GM21723 (cell line): ENCODE data around the gene PRLR.

Experiments
- ATAC-seq: cut with Tn5 transposase; IDR thresholded peaks from one replicate; pipeline ENCODE4 v1.9.1; 2021; ENCODE audit warnings: mild to moderate bottlenecking, moderate library complexity; ENCODE audit not compliant: unreplicated experiment

The PRLR gene

DNA sequence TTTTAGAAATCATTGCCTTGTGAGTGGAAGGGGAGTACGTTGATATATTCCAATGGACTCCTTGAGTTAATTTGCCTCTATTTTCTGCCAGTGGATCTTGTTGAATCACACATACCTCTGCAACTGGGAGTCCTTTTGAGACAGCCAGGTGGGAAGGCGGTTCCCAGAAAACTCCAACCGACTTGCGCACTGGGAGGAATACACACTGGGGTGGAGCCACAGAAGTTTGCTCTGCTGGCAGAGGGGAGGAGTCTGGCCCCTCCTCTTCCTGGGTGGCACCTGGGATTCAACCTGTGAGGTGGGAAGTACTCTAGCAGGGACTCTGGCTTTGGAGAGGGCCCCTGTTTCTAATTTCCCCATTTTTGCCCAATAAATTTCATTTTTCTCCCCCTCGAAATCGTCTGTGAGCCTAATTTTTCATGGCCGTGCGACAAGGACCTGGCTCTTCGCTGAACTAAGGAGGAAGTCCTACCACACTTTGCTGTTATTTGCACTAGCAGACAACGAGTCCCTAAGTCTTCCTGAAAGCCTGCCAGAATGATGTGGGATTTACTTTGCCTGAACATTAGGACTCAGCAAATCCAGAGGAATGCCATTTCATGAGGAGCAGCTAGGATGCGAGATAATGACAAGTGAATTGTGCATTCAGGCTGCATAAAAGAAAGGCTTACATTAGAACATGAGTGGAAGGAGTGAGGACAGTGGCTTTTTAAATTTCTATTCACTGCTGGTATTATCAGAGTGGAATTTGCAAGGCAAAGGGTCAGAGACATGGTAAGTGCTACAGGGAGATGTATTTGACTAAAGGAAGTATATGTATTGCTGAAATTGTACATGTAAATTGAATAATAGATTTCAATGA, 67.2 kb downstream of the PRLR start:
- ATAC-seq, result no peak

DNA sequence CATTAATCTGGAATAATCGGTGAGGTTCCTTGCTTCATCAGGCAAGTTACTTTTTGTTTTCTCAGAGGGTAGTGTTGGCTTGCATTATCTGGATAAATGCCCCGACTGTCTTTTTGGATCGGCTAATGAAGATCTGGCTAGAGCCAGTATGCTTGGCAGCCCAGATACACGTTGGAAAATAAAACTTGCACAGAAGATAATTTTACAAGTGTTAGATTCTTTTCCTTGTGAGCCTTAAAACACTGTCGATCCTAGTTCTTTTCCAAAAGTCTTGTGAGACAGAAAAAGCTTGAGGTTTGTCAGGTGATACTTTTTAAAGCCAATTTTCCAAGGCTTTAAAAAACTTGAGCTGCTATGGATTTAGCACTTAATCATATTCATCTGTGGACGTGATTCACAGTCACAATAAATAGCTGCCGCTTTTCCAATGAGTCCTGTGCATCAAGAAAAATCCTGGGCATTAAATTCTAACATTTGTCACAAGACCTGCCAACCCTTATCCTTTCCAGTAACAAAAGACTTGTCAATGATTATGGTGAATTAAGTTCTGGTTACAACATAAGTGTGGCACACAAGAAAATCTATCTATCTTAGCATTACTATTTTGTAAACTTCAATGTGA, 68.5 kb downstream of the PRLR start:
- ATAC-seq, result no peak

DNA sequence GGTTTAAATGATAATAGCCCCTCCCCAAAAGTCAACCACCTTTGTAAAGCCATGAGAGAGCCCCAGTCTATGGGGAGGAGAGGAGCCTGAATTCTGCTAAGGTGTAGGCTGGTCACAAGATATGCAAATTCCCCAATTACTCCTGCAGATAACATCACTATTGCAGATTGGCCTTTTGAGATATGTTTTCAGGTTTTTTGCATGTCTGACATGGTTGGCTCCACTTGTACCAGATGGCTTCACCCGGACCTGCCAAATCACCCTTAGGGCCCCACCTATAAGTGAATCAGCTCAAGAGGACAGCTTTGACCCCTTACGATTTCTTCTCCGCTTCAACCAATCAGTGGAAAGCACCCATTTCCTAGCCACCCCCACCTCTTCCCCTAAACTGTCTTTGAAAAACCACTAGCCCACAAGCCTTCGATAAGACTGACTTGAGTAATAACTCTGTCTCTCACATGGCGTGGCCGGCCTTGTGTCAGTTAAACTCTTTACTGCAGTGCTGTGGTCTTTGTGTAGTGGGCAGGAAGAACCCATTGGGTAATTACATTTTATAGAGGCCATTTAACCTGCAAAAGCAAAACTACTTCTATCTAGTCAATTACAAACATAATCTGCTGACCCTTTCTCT, 69.7 kb downstream of the PRLR start:
- no peak for ATAC-seq

DNA sequence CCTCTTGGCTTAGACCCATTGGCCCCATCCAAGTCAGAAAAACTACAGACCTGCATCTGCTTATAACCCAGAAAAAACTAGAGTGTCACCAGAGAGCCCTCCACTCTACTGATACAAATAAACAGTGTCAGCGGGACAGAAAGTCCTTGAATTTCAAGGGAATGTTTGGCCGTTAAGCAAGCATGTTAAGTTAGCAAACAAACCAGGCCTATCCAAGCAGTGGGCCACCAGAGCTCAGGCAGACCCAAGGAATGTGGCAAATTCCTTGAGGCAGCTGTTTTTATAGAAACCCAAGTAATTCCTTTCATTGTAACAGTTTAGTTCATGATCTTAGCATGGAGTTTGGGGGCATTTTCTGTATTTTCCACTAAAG, 70.9 kb downstream of the PRLR start:
- ATAC-seq, result no peak

DNA sequence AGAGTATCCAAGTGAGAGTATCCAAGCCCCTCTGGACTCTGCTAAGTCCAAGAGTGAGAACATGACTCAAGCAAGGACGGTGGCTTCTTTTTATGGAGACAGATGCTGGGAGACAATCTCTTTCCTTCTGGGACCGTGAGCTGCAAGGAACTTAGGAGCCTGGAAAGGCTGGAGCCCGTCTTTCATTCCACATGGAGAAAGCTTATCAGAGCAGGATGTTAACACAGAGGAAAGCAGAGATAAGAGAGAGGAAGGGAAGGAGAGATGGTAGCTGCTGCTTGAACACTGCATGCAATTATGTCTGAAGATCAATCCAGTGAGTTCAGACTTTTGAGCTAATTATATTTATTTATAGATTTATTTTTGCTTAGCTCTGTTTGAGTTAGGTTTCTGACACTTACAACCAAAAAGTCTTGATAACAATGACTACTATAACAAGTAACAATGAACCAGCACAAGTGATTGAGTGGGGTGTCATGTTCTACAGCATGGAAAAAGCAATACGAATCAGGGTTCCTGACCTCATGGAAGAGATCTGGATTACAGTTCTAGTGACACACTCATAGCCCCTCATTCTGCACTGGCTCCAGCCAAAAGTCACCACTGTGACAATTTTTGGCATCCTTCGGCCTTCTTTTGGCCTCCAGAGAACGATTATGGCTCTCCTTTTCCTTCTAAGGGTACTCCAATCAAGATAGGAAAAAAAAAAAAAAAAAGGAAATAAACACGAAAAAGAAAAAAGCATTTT, 71.5 kb downstream of the PRLR start:
- no peak for ATAC-seq

DNA sequence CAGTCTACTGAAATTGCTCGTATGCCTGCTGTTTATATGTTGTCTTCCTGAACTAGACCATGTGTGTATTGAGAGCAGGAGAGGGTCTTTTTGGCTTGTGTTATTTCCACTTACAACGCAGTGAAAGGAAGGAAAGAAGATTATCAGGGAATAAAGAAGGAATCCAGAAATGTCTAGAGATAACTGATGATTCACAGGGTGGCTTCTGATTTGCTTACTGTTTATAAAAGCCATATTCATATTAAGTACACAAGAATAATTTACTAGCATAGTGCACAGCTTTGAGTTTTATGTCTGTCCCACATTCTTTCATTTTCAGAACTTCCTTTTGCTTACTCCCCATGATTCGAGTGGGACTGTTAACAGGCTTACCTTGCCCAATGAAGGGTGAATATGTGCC, 72.1 kb downstream of the PRLR start:
- ATAC-seq, result no peak

DNA sequence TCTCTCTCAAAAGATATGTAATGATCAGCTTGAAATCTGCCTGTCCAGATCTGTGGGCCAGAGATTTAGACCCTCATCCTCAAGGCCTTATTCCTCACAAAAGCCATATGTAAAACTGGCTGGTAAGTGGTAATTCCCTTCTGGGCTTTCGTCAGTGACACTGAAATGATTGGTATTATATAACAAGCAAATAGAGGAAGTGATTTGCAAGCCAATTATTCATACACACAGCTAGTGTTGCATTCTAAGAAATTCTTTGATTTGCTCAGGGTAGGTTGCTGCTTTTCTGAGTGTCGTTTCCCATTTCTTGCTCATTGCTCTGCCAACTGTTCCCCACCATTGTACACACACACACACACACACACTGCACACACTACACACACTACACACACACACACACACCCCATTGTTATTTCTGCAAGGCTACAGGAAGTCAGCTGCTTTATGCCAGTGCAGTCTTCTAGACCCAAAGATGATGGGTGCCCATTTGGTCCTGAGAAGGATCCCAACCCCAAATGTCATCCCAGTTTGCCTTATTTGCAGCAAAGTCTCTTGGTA, 76.8 kb downstream of the PRLR start:
- no peak for ATAC-seq

DNA sequence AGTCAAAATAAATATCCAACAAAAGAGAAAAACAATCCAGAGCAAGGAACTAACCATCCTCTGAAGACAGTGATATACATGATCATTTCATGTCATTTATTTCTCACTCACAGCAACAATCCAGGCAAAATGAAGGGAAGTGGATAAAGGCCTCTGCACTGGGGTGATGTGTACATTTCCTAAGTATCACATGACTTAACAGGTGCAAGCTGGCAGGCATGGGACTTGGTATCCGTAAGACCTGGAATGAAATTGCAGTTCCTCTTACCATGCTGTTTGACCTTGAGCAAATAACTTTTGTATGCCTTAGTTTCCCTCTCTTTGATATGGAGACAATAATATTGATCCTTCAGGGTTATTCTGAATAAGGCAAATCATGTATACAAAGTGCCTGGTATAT, 77.6 kb downstream of the PRLR start:
- no peak for ATAC-seq

DNA sequence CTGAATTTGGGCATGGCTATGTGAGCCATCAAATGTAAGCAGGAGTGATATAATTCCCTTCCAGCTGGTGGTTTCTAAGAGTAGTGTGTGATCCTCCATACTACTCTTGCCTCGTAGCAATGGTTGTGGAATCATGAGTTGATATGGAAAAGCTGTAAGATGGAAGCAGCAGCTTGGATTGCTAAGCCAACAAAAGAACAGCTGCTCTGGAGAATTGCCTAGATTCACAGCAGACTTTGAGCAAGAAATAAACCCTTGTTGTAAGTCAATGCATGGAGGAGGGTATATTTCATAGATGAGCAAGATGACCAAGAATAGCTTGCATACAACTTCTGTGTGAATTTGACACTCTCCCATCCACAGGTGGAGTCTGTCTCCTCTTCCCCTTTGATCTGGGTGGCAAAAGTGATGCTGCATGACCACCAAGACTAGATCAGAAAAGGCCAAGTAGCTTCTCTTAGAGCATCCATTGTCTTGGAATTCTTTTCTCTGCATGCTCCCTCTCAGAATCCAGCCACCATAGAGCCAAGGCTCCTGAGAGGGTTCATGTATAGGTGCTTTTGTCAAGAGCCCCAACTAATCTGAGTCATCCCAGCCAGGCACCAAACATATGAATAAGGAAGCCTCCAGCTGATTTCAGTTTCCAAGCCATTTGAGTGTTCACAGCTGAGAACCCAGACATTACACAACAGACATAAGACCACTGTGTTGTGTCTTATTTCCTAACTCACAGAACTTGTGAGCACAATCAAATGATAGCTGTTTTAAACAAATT, 79.0 kb downstream of the PRLR start:
- ATAC-seq, result no peak

DNA sequence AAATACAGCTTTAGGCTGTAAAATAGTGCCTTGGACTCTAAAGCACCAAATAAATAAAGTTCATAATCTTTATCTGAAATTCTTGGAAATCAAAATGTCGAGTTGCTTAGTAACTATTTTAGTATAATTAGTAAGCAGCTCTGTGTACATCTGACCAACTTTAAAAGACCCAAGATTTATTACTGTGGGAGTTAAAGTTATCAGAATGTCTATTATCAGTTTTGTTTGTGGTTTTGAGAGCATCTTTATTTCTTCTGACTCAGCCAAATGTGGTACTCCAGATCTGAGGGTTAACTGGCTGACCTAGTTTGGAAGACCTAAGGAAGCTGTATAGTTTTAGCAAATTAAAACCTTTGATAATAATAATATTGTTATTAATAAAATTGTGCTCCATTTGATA, 81.2 kb downstream of the PRLR start:
- no peak for ATAC-seq

DNA sequence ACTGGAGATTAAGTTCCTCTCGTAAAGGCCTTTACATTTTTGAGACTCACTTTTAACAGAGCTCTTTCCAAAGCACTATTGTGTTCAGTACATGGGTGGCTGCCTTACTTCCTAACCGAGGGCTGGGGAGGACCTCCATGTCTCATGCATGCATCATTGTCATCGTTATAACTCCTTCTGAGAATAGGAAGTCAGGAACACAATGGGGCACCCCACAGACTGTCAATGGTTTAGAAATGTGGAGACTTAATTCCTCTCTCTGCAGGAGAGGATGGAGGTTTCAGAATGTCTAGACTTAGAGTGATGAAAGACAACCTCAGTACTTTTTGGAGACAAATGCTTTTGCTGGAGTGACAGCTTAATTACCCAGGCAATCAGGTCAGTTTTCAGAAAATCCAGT, 83.9 kb downstream of the PRLR start:
- ATAC-seq, result no peak

DNA sequence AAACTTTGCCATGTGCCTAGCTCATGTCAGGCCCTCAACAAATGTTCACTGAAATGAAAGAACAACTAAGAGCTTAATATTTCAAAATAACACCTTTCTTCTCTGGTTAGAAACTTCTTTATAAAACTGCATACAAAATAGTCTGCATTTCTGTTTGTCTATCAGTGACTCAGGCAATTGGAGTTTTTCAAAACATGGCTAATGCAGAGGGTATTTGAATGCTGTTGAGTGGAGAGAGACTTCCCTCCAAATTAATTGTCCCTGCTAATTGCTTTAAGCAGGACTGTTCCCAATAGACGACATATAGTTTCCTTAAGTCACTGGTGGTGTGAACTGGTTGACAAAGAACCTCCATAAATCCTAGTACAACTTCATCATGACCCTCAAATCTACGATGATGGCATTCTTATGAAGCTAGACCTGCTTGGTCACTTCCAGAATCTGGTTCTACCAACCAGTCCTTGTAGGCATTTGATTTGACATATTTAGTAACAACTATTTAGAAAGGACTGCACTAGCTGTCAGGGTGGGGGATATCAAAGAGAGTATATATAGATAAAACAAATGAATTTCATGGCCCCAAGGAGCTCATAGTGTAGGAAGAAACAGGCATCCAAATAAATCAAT, 84.5 kb downstream of the PRLR start:
- ATAC-seq, result no peak

DNA sequence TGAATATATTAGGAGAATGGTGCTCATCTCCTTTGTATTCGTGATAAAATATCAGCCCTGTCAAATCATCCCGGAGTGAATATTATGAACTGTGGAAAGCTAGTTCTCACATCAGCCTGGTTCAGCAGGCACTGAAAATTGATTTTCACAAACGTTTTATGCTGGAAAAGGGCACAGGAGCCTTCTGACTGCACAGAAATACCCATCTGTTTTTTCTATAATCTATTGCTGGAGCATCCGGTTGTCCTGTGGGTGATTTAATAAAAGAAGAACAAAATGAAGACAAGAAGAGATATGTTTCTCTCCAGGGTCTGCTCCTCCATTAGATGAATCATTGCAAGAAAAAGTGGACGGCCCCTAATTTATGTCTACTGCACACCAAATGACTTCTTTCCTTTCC, 85.3 kb downstream of the PRLR start:
- no peak for ATAC-seq

DNA sequence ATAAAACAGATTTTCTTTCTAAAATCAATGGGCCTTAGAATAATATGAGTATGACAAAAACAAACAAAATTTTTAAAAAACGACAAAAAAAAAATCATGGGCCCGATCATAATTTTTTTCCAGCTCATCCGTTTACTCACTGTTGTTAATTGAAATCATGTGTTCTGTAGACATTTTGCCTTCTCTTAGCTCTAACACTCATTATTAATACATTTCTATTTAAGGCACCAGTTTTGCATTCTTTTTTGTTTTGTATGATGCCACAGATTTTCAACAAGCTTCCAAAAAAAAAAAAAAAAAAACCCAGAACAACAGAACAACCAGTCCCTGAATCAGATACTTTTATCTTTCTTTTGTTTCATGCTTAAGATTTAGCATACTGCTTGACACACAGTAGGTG, 86.4 kb downstream of the PRLR start:
- no peak for ATAC-seq

DNA sequence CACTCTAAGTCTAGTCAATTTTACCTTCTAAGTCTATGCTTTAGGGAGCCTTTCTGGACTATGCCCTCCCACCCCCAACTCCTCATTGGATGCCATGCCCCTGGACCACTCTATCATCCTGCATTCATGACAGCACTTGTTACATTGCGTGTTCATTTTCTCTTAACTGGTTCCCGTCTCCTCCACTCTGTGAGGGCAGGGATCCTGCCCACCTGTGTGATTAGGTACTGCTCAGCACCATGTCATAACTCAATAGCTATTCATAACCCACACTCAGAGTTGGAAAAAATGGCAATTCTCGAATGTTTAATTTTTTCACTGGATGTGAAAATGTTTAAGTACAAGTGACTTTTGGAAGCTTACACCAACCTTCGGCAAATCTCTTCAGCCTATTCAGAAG, 88.5 kb downstream of the PRLR start:
- no peak for ATAC-seq

DNA sequence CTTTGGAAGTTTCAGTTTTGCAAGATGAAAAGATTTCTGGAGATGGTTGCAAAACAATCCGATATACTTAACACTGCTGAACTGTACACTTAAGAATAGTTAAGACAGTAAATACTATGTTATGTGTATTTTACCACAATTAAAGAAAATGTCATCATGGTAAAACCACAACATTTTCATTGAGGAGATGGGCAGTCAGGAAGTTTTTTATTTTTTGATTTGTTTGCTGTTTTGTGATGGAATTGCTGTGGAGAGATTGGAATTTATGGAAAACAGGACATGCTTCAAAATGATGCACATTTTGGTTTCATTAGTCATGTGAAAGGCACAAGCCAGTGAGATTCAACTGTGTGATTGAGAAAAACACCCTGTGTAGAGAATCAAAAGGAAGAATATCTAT, 92.1 kb downstream of the PRLR start:
- no peak for ATAC-seq

DNA sequence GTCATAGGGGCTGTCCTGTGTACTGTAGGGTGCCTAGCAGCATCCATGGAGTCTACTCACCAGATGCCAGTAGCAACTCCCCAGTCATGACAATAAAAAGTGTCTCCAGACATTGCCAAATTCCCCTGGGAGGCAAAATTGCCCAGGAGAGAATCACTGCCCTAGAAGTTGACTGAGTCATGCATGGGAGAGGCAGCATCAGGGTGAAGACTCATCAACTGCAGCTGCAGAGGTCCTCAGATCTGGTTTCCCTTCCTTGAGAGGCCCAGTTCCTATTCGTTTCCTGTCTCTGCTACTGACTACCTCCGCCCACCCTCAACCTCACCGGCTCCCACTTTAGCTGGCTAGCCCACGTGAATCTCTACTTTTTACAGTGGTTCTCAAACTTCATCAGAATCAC, 93.9 kb downstream of the PRLR start:
- ATAC-seq, result no peak

DNA sequence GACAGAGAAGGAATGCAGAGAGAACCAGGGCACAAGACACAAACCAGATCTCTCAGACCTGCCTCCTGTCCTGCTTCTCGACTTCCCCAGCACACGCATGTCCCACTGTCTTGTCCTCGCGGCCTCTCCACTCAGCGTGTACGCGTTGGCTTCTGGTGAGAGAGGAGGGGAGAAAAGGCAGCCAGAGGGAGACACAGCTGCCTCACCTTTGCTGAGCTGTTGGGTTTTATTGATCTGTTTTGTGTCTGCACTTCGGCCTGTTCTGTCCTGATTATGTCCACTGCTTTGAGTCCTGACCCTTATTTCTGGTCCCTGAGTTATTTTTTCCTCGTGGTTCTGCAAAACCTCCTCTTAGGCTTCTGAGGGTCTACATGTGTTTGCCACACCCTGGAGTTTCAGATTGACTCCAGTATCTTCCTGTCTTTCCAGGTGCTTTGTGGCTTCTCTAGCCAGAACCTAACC, 95.0 kb downstream of the PRLR start:
- no peak for ATAC-seq

DNA sequence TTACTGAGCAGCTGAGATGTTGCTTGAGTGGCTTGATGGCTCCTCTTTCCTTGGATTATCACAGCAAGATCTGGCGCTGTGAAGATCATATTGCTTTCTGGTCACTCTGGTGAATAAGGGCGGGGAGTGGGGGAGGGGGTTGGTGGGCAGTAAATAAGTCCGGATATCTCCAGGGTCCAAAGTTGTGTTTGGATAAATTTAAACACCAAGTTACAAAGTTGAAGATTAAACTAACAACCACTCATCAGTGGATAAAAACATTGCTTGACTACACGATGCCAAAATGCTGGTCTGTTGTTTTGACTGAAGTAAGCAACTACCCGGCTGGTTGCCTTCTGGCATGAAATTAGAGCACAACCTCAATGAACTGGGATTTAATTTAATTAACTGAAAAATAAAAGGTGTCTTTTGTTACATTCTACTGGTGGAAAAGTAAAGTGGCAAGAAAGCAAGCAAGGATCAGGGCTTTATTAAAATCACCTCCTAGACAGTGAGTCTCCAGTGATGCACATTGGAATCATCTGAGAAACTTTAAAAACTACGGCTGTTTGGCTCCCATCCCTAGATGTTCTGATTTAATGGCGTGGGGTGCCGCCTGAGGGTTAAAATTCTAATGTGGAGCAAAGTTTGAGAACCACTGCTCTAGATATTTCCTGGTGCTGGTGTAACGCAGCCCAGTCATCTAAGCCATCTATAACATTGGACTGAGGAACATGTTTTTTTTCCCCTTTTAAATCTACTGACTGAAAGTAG, 95.8 kb downstream of the PRLR start:
- no peak for ATAC-seq
